ENCODE data around the gene SEMA3D. TPM values are rescaled to one million over a fixed set of nuclear protein-coding genes. Genes with fewer than 3 reads are reported as not detected.

Gene SEMA3D
- total and polyA plus RNA-seq, 2 experiments from 2014 or later: 1.5 to 7.2 TPM

- H3K27me3 Mint-ChIP-seq (ENCODE audit: insufficient read depth, low read depth, poor library complexity): no peaks in the 10 kb centered on the region
- no peaks in the 10 kb centered on the region for H3K9me3 Mint-ChIP-seq
- Histone ChIP-seq H2AFZ (no peak overlapping the region), H3K4me1 (ENCODE audit: insufficient read depth) (no peaks in the 10 kb centered on the region), H3K27me3 (ENCODE audit: insufficient read depth) (no peaks in the 10 kb centered on the region), H3K79me2 (replicated peaks; ENCODE audit: insufficient read depth) (no peaks in the 10 kb centered on the region), H3K36me3 (ENCODE audit: insufficient read depth) (no peaks in the 10 kb centered on the region), H3K27ac (ENCODE audit: low read depth) (no peak overlapping the region), H3K9me2 (ENCODE audit: insufficient read depth) (no peaks in the 10 kb centered on the region), H3F3A (replicated peaks; ENCODE audit: low read depth) (no peaks in the 10 kb centered on the region), H3K4me2 (no peak overlapping the region), H4K20me1 (replicated peaks; ENCODE audit: insufficient read depth) (no peaks in the 10 kb centered on the region), H3K4me3 (no peak overlapping the region)
- H3K4me3 Mint-ChIP-seq: no peak overlapping the region
- no peak for DNase-seq (ENCODE audit: low spot score)
- TF ChIP-seq ZNF331 (CRISPR knock-in tag; IDR thresholded peaks at IDR 0.05; ENCODE audit: low read depth): no peak
- no peak for TF ChIP-seq NANOG (IDR thresholded peaks at IDR 0.05; ENCODE audit: borderline replicate concordance)
- TF ChIP-seq CREB1 (CRISPR knock-in tag; IDR thresholded peaks at IDR 0.05; ENCODE audit: low read depth): no peak
- no peak for TF ChIP-seq EZH2 (IDR thresholded peaks at IDR 0.05; ENCODE audit: low read depth, unreplicated experiment)
- TF ChIP-seq POLR2AphosphoS5 (IDR thresholded peaks at IDR 0.05; ENCODE audit: low read depth): no peak
- TF ChIP-seq STAT1 (IDR thresholded peaks at IDR 0.05; ENCODE audit: unreplicated experiment): no peak
- TF ChIP-seq, protein P1, sequence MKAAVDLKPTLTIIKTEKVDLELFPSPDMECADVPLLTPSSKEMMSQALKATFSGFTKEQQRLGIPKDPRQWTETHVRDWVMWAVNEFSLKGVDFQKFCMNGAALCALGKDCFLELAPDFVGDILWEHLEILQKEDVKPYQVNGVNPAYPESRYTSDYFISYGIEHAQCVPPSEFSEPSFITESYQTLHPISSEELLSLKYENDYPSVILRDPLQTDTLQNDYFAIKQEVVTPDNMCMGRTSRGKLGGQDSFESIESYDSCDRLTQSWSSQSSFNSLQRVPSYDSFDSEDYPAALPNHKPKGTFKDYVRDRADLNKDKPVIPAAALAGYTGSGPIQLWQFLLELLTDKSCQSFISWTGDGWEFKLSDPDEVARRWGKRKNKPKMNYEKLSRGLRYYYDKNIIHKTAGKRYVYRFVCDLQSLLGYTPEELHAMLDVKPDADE (IDR thresholded peaks at IDR 0.05): no peak
- TF ChIP-seq ZNF114 (CRISPR knock-in tag; IDR thresholded peaks at IDR 0.05): no peak
- no peak for TF ChIP-seq EZH2phosphoT487 (IDR thresholded peaks at IDR 0.05; ENCODE audit: unreplicated experiment)
- TF ChIP-seq REST (IDR thresholded peaks at IDR 0.05; ENCODE audit: unreplicated experiment): no peak
- H3K36me3 Mint-ChIP-seq (ENCODE audit: low read depth): no peaks in the 10 kb centered on the region
- H3K4me1 Mint-ChIP-seq: no peaks in the 10 kb centered on the region
- H3K27ac Mint-ChIP-seq: no peak overlapping the region
- no peak for ATAC-seq
Measured at GRCh38 chr7:85090919-85091564, 95.8 kb downstream of the SEMA3D start.

GRCh38 chr7:85090143-85090542 lies 96.7 kb downstream of the SEMA3D start:
- H3K4me3 ChIP-seq: no peak overlapping the region
- no peak overlapping the region for H3K4me2 ChIP-seq
- ATAC-seq (no peak), DNase-seq (ENCODE audit: low spot score) (no peak)
- Mint-ChIP-seq H3K36me3 (ENCODE audit: low read depth) (no peaks in the 10 kb centered on the region), H3K27me3 (ENCODE audit: insufficient read depth, low read depth, poor library complexity) (no peaks in the 10 kb centered on the region), H3K27ac (no peak overlapping the region), H3K9me3 (no peaks in the 10 kb centered on the region), H3K4me1 (no peaks in the 10 kb centered on the region), H3K4me3 (no peak overlapping the region)
- no peaks in the 10 kb centered on the region for H4K20me1 ChIP-seq (replicated peaks; ENCODE audit: insufficient read depth)
- no peak overlapping the region for H2AFZ ChIP-seq
- H3K79me2 ChIP-seq (replicated peaks; ENCODE audit: insufficient read depth): no peaks in the 10 kb centered on the region
- no peak overlapping the region for H3K27ac ChIP-seq (ENCODE audit: low read depth)
- H3K27me3 ChIP-seq (ENCODE audit: insufficient read depth): no peaks in the 10 kb centered on the region
- H3K36me3 ChIP-seq (ENCODE audit: insufficient read depth): no peaks in the 10 kb centered on the region
- H3K4me1 ChIP-seq (ENCODE audit: insufficient read depth): no peaks in the 10 kb centered on the region
- no peaks in the 10 kb centered on the region for H3F3A ChIP-seq (replicated peaks; ENCODE audit: low read depth)
- H3K9me2 ChIP-seq (ENCODE audit: insufficient read depth): no peaks in the 10 kb centered on the region
- no peak for TF ChIP-seq ZNF331 (CRISPR knock-in tag; IDR thresholded peaks at IDR 0.05; ENCODE audit: low read depth)
- TF ChIP-seq NANOG (IDR thresholded peaks at IDR 0.05; ENCODE audit: borderline replicate concordance): no peak
- TF ChIP-seq CREB1 (CRISPR knock-in tag; IDR thresholded peaks at IDR 0.05; ENCODE audit: low read depth): no peak
- no peak for TF ChIP-seq POLR2AphosphoS5 (IDR thresholded peaks at IDR 0.05; ENCODE audit: low read depth)
- TF ChIP-seq, protein P2, sequence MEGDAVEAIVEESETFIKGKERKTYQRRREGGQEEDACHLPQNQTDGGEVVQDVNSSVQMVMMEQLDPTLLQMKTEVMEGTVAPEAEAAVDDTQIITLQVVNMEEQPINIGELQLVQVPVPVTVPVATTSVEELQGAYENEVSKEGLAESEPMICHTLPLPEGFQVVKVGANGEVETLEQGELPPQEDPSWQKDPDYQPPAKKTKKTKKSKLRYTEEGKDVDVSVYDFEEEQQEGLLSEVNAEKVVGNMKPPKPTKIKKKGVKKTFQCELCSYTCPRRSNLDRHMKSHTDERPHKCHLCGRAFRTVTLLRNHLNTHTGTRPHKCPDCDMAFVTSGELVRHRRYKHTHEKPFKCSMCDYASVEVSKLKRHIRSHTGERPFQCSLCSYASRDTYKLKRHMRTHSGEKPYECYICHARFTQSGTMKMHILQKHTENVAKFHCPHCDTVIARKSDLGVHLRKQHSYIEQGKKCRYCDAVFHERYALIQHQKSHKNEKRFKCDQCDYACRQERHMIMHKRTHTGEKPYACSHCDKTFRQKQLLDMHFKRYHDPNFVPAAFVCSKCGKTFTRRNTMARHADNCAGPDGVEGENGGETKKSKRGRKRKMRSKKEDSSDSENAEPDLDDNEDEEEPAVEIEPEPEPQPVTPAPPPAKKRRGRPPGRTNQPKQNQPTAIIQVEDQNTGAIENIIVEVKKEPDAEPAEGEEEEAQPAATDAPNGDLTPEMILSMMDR (conservative IDR thresholded peaks at IDR 0.05; ENCODE audit: low read depth in 2 of 2): no peak
- no peak for TF ChIP-seq STAT1 (IDR thresholded peaks at IDR 0.05; ENCODE audit: unreplicated experiment)
- no peak for TF ChIP-seq JUNB (IDR thresholded peaks at IDR 0.05; ENCODE audit: unreplicated experiment)
- TF ChIP-seq, protein P1 (IDR thresholded peaks at IDR 0.05): no peak
- TF ChIP-seq EZH2phosphoT487 (IDR thresholded peaks at IDR 0.05; ENCODE audit: unreplicated experiment): no peak

Measured in GM23338 (cell line).